Measurements from ENCODE around the gene RPIA.

RPIA gene

GRCh38 chr2:88686320-88686719 lies 5.2 kb upstream of the RPIA start:
- no peak for DNase-seq

DNA sequence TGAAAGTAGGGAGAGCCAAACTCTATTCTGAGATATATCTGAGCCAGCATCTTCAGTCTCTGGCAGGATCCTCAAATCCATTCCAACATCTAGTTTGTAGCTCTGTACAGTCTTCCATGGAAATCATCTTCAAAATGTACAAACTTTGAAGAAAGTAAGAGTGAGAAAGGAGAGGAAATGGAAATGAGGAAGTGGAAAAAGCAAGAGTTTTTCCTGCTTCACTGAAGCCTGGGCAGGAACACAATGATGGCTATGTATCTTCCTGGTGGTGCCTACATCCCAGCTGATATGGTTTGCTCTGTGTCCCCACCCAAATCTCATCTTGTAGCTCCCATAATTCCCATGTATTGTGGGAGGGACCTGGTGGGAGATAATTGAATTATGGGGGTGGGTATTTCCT lies 4.1 kb upstream of the RPIA start:
- no peak for DNase-seq

DNA sequence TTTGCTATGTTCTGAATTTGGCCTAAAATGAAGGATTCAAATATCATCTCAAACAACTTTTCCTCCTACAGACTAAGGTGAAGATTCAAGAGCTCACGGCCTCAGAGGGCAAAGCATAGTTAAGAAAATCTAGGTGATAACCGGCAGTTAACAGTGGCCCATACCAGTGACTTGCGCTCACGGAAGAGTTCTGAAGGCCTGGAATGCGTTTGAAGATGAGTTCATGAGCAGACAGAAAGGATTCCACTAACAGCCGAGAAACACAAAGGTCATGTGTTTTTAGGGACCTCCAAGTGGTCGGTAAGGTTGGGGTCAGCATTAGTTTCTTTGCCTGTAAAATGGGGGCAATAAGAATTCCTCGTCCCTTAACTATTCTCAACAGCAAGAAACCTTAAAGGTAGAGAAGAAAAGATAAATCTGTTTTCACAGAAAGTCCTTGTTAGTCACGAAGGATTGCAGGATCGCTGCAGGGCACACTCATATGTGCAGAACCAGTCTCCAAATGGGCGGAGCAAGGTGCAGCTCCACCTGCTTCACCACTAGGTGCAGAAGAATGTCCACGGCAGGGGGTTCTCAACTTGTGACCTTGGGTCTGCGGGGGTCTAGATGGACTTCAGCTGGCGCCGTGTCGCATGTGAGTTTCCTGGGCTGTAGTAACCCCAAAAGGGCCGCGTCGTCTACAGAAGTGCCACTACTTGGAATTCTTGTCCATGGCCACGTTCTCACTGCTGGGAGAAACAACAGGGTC lies 708 bp upstream of the RPIA start:
- no peak for DNase-seq

GRCh38 chr2:88692187-88692586 lies 714 bp downstream of the RPIA start:
- no peak for DNase-seq

- DNase-seq: no peak
Observed at GRCh38 chr2:88693911-88694414, 2.5 kb downstream of the RPIA start.

- no peak for DNase-seq
Observed at GRCh38 chr2:88696611-88697010, 5.1 kb downstream of the RPIA start.

- DNase-seq: no peak
Observed at GRCh38 chr2:88697370-88698026, 6.0 kb downstream of the RPIA start.

GRCh38 chr2:88698027-88698413 lies 6.5 kb downstream of the RPIA start:
- peak; percentile 48 for DNase-seq

GRCh38 chr2:88698498-88699233 lies 7.2 kb downstream of the RPIA start:
- DNase-seq: no peak

- no peak for DNase-seq
Observed at GRCh38 chr2:88707003-88707402, 15.5 kb downstream of the RPIA start.

DNA sequence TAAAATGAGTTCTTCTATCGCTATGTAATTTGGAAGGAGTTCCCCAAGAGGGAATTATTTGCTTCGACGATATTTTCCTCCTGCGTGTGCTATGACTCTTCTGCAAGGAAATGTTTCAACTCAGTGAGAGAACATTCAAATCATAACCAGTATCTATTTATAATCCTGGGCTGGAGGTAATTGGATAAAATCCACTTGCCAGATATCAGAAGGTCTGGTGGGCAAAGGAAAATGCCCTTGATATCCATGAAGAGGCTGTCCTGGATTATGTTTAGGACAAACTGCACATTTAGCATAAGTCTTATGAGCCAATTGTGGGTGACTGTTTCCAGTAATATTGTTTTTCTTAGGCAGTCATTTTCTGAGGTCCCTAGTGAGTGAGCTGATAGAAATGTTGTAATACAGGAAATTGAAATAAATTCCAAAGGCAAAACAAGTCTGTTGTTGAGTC lies 17.7 kb downstream of the RPIA start:
- DNase-seq: no peak

- DNase-seq: no peak
Observed at GRCh38 chr2:88711289-88711688, 19.8 kb downstream of the RPIA start.

DNA sequence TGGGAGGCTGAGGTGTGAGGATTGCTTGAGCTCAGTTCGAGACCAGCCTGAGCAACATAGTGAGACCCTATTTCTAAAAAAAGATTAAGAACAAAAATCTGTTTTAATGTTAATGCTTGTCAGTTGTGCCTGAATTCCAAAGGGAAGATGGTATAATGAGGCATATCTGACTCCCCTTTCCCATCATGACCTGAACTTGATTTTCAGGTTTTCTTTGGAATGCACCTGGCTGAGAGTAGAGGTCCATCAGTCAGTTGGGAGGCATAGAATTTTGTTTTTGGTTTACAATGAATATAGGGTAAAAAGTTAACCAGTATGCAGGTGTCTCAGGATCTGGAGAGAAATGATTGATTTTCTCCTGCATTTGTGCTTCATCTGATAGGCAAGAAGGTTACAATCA lies 20.4 kb downstream of the RPIA start:
- no peak for DNase-seq

DNA sequence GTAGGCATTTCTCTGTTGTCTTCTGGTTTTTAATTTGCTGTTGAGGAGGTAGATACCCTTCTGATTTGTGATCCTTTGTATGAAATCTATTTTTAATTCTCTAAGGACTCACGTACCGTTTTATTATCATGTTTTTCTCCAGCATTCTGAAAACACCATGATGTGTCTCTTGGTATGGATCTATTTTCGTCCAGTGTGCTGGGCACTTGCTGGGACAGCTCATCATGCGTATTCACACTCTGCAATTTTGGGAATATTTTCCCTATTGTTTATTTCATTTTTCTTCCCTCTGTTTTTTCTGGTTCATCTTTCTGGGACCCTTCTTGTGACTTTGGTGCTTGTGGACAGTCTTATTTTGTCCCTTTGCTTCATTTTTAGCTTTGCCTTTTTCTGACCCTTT lies 21.9 kb downstream of the RPIA start:
- DNase-seq: no peak

DNA sequence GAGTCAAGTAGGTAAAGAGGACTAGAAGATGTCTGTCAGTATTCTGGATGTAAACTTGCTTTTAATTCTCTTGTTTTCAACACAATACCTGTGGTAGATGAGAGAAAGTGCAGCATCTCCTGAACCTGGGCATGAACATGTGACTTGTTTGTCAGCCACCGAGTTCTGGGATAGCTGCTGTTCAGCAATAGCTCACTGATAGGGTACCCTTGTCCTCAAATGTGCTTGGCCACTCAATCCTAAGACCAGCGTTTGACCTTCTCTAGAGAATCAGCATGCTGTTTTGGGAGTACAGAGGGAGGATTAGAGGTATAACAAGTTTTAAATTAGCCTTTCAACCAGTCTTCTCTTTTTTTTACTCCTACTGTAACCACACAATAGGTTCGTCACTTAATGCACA lies 23.2 kb downstream of the RPIA start:
- no peak for DNase-seq

- DNase-seq: no peak
Observed at GRCh38 chr2:88720399-88720798, 28.9 kb downstream of the RPIA start.

GRCh38 chr2:88721268-88721667 lies 29.8 kb downstream of the RPIA start:
- DNase-seq: no peak

- no peak for DNase-seq
Observed at GRCh38 chr2:88724643-88725332, 33.3 kb downstream of the RPIA start.

GRCh38 chr2:88729061-88729745 lies 37.7 kb downstream of the RPIA start:
- DNase-seq: no peak

DNA sequence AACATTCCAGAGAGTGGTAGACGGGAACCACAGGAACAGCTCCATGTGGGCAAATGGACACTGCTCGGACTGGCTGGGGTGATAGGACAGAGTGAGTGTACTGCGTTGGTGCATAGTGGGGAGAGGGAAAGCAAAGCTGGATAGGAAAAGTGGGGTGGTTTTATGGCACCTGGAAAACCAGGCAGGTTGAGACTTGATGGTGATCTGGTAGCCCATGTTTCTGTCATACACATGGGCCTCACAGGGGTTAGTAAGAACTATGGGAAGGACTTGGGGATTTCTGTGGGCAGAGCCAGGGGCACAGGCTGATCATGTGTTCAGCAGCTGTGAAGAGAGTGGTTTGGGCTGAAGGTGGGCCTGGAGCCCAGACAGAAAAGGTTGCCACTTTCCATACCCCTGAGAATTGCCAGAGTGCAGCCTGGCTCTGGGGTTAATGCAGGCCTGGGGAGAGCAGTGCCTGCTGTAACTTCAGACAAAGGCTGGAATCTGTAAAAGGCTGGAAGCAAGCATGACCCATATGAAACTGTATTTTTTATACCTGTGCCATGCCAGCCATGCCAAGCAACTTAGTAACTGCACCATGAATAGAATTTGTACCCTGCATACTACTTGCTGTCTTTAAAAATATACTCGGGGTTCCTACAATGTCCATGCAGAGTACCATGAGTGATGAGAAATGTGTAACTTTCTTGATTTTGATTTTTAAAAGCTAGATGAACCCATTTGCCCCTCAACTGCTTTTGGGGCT lies 41.9 kb downstream of the RPIA start:
- DNase-seq: no peak

GRCh38 chr2:88735133-88735532 lies 43.7 kb downstream of the RPIA start:
- no peak for DNase-seq

DNA sequence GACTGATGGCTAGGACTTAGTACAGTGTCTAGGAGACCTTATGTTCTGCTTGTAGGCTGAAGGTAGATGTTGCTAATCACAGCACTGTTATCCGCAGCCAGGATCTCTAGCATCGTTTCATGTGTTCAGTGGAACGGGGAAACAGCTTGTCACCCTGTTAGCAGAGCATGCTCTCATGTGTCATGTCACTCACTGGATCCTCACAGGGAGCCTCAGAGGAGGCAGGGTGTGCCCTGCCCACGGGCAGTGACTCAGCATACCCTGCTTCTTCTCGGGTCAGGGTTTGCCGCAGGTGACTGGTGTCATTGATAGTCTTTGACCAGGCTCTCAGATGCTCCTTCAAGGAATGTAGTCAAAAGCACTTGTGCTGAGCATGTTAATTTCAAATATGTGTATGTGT lies 44.4 kb downstream of the RPIA start:
- no peak for DNase-seq
